Measurements from ENCODE around the gene ING3.

The ING3 gene

GRCh38 chr7:121000081-121000983 is 49.8 kb downstream of the ING3 start:
- no peak overlapping the region for H2BK15ac ChIP-seq (ENCODE audit: low read length)
- peak overlapping the region; percentile 25 for H2AFZ ChIP-seq (ENCODE audit: low read length)
- no peak overlapping the region for H2BK5ac ChIP-seq (ENCODE audit: low read length)
- H3K4me3 ChIP-seq (ENCODE audit: low read length in 2 of 2), result no peak overlapping the region
- no CpG with 5 or more reads among the region's 9 CpGs for WGBS, 2 donors (ENCODE audit: extremely low coverage in 2 of 2, insufficient read length in 2 of 2, insufficient replicate concordance in 1 of 2)
- H2BK12ac ChIP-seq (ENCODE audit: low read length), result no peak overlapping the region
- H2AK5ac ChIP-seq (ENCODE audit: low read depth, low read length), result no peak overlapping the region
- H3K79me1 ChIP-seq (ENCODE audit: low read depth, low read length), result no peaks in the 10 kb centered on the region
- no peak for DNase-seq (ENCODE audit: low spot score)
- H2BK120ac ChIP-seq (ENCODE audit: low read depth, low read length), result no peak overlapping the region
- no peak overlapping the region for H3K4ac ChIP-seq (ENCODE audit: low read length)
- no peak overlapping the region for H3K4me2 ChIP-seq (ENCODE audit: insufficient read depth, low read length, poor library complexity, severe bottlenecking)
- H4K91ac ChIP-seq (ENCODE audit: low read depth, low read length, poor library complexity), result no peak overlapping the region
- no peak overlapping the region for H3K14ac ChIP-seq (ENCODE audit: low read length)
- H3K36me3 ChIP-seq (replicated peaks in 1 of 2; ENCODE audit: control insufficient read depth in 2 of 2, insufficient read depth in 2 of 2, low read length in 2 of 2), result no peaks in the 10 kb centered on the region
- no peak overlapping the region for H3K9ac ChIP-seq (ENCODE audit: low read depth, low read length, poor library complexity)
- no peaks in the 10 kb centered on the region for H3K9me3 ChIP-seq (replicated peaks in 1 of 2; ENCODE audit: control insufficient read depth in 2 of 2, insufficient read depth in 1 of 2, low read depth in 1 of 2, low read length in 2 of 2)
- no peak overlapping the region for H3K23ac ChIP-seq (ENCODE audit: low read depth, low read length, poor library complexity)
- H3K27me3 ChIP-seq (ENCODE audit: control insufficient read depth in 3 of 3, insufficient read depth in 3 of 3, low read depth in 1 of 3, low read length in 3 of 3), result no peaks in the 10 kb centered on the region
- H3K27ac ChIP-seq (replicated peaks; ENCODE audit: low read length), result no peak overlapping the region
- no peak overlapping the region for H4K8ac ChIP-seq (ENCODE audit: low read depth, low read length)
- H3K18ac ChIP-seq (ENCODE audit: low read length), result no peak overlapping the region
- no peaks in the 10 kb centered on the region for H3K4me1 ChIP-seq (ENCODE audit: control insufficient read depth in 2 of 2, insufficient read depth in 1 of 2, low read depth in 1 of 2, low read length in 2 of 2)

GRCh38 chr7:121001234-121001906 is 50.8 kb downstream of the ING3 start:
- WGBS, 2 donors (ENCODE audit: extremely low coverage in 2 of 2, insufficient read length in 2 of 2, insufficient replicate concordance in 1 of 2), result no CpG with 5 or more reads among the region's 3 CpGs
- Histone ChIP-seq H2AFZ (ENCODE audit: low read length) (no peak overlapping the region), H4K8ac (ENCODE audit: low read depth, low read length) (no peak overlapping the region), H2BK15ac (ENCODE audit: low read length) (no peak overlapping the region), H2BK12ac (ENCODE audit: low read length) (no peak overlapping the region), H3K79me1 (ENCODE audit: low read depth, low read length) (no peaks in the 10 kb centered on the region), H3K4ac (ENCODE audit: low read length) (no peak overlapping the region), H3K27ac (replicated peaks; ENCODE audit: low read length) (no peak overlapping the region), H3K4me2 (ENCODE audit: insufficient read depth, low read length, poor library complexity, severe bottlenecking) (no peak overlapping the region), H3K23ac (ENCODE audit: low read depth, low read length, poor library complexity) (no peak overlapping the region), H3K36me3 (replicated peaks in 1 of 2; ENCODE audit: control insufficient read depth in 2 of 2, insufficient read depth in 2 of 2, low read length in 2 of 2) (no peaks in the 10 kb centered on the region), H3K9ac (ENCODE audit: low read depth, low read length, poor library complexity) (no peak overlapping the region), H3K14ac (ENCODE audit: low read length) (no peak overlapping the region), H3K4me3 (ENCODE audit: low read length in 2 of 2) (no peak overlapping the region), H3K9me3 (replicated peaks in 1 of 2; ENCODE audit: control insufficient read depth in 2 of 2, insufficient read depth in 1 of 2, low read depth in 1 of 2, low read length in 2 of 2) (no peaks in the 10 kb centered on the region), H3K27me3 (ENCODE audit: control insufficient read depth in 3 of 3, insufficient read depth in 3 of 3, low read depth in 1 of 3, low read length in 3 of 3) (no peaks in the 10 kb centered on the region), H2AK5ac (ENCODE audit: low read depth, low read length) (no peak overlapping the region), H3K4me1 (ENCODE audit: control insufficient read depth in 2 of 2, insufficient read depth in 1 of 2, low read depth in 1 of 2, low read length in 2 of 2) (no peaks in the 10 kb centered on the region), H3K18ac (ENCODE audit: low read length) (no peak overlapping the region), H4K91ac (ENCODE audit: low read depth, low read length, poor library complexity) (no peak overlapping the region), H2BK5ac (ENCODE audit: low read length) (no peak overlapping the region), H2BK120ac (ENCODE audit: low read depth, low read length) (no peak overlapping the region)
- DNase-seq (ENCODE audit: low spot score), result no peak

DNA sequence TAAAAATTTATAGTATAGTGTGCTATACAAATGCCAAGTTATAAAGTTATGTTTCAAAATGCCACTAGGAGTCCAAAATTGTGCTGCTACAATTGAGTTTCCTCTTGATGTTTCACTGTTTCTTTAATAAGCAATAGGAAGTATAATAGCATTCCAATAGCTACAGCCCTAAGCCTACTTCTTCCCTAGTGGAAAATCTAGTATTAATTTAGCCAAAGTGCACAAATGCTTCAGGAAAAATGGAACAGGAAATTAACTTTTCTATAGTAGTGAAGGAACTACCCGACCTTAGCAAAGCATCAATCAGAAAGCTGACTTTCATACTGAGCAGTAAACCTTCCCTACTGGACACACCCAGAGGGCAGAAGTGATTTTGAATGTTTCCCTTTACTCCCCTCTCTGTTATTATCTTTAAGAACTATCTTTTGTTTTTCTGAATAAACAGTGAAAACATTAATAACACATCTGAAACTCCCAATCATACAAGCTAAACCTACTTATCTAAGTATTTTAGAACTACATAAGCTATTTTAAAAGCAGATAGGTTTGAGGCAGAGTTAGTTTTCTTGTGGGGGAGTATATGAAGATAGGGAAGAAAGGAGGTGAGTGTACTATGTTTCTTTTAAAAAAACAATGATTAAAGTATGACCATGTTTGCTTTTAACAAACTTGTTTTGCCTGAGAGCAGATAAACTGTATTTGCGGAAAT is 51.6 kb downstream of the ING3 start:
- H3K9ac ChIP-seq (ENCODE audit: low read depth, low read length, poor library complexity), result no peak overlapping the region
- H2BK120ac ChIP-seq (ENCODE audit: low read depth, low read length), result no peak overlapping the region
- H2BK5ac ChIP-seq (ENCODE audit: low read length), result no peak overlapping the region
- no peak overlapping the region for H3K14ac ChIP-seq (ENCODE audit: low read length)
- no peak overlapping the region for H2AFZ ChIP-seq (ENCODE audit: low read length)
- no peak overlapping the region for H3K18ac ChIP-seq (ENCODE audit: low read length)
- H3K4ac ChIP-seq (ENCODE audit: low read length), result no peak overlapping the region
- DNase-seq (ENCODE audit: low spot score), result no peak
- H2BK12ac ChIP-seq (ENCODE audit: low read length), result no peak overlapping the region
- no peak overlapping the region for H2BK15ac ChIP-seq (ENCODE audit: low read length)
- no CpG with 5 or more reads among the region's 2 CpGs for WGBS, 2 donors (ENCODE audit: extremely low coverage in 2 of 2, insufficient read length in 2 of 2, insufficient replicate concordance in 1 of 2)
- peaks cover 0 to 4% of the 10 kb centered on the region in 2 donors for H3K4me1 ChIP-seq (ENCODE audit: control insufficient read depth in 2 of 2, insufficient read depth in 1 of 2, low read depth in 1 of 2, low read length in 2 of 2)
- H3K79me1 ChIP-seq (ENCODE audit: low read depth, low read length), result no peaks in the 10 kb centered on the region
- H3K27ac ChIP-seq (replicated peaks; ENCODE audit: low read length), result no peak overlapping the region
- H3K4me2 ChIP-seq (ENCODE audit: insufficient read depth, low read length, poor library complexity, severe bottlenecking), result no peak overlapping the region
- no peak overlapping the region for H2AK5ac ChIP-seq (ENCODE audit: low read depth, low read length)
- H3K4me3 ChIP-seq (ENCODE audit: low read length in 2 of 2), result no peak overlapping the region
- H3K9me3 ChIP-seq (replicated peaks in 1 of 2; ENCODE audit: control insufficient read depth in 2 of 2, insufficient read depth in 1 of 2, low read depth in 1 of 2, low read length in 2 of 2), result no peaks in the 10 kb centered on the region
- no peaks in the 10 kb centered on the region for H3K36me3 ChIP-seq (replicated peaks in 1 of 2; ENCODE audit: control insufficient read depth in 2 of 2, insufficient read depth in 2 of 2, low read length in 2 of 2)
- no peaks in the 10 kb centered on the region for H3K27me3 ChIP-seq (ENCODE audit: control insufficient read depth in 3 of 3, insufficient read depth in 3 of 3, low read depth in 1 of 3, low read length in 3 of 3)
- no peak overlapping the region for H4K91ac ChIP-seq (ENCODE audit: low read depth, low read length, poor library complexity)
- H3K23ac ChIP-seq (ENCODE audit: low read depth, low read length, poor library complexity), result no peak overlapping the region
- H4K8ac ChIP-seq (ENCODE audit: low read depth, low read length), result no peak overlapping the region

DNA sequence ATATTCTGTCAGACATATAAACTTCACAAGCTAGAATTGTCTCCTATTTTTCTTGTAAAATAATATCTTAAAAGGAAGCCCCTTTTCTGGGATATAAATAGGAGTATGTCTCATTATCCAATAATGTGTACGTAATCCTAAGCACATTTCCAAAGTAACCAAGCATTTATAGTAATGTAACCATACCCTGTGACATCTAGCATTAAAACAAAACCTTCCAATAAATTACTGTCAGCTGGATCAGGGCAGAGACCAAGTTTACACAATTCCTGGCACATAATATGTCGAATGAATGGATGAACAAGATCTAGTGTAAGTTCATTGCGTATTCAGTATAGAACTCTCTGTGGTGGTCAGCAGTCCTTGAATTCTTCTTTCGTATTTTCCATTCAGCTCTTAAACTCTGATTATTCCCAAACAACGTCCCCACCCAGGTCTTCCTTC is 52.2 kb downstream of the ING3 start:
- Histone ChIP-seq H2BK15ac (ENCODE audit: low read length) (no peak overlapping the region), H2AFZ (ENCODE audit: low read length) (no peak overlapping the region), H2BK12ac (ENCODE audit: low read length) (no peak overlapping the region), H3K18ac (ENCODE audit: low read length) (no peak overlapping the region), H4K91ac (ENCODE audit: low read depth, low read length, poor library complexity) (no peak overlapping the region), H3K27ac (replicated peaks; ENCODE audit: low read length) (no peak overlapping the region), H3K14ac (ENCODE audit: low read length) (no peak overlapping the region), H3K9ac (ENCODE audit: low read depth, low read length, poor library complexity) (no peak overlapping the region), H3K79me1 (ENCODE audit: low read depth, low read length) (no peaks in the 10 kb centered on the region), H2BK120ac (ENCODE audit: low read depth, low read length) (no peak overlapping the region), H3K4ac (ENCODE audit: low read length) (no peak overlapping the region), H3K36me3 (replicated peaks in 1 of 2; ENCODE audit: control insufficient read depth in 2 of 2, insufficient read depth in 2 of 2, low read length in 2 of 2) (no peaks in the 10 kb centered on the region), H2BK5ac (ENCODE audit: low read length) (no peak overlapping the region), H4K8ac (ENCODE audit: low read depth, low read length) (no peak overlapping the region), H3K9me3 (replicated peaks in 1 of 2; ENCODE audit: control insufficient read depth in 2 of 2, insufficient read depth in 1 of 2, low read depth in 1 of 2, low read length in 2 of 2) (no peaks in the 10 kb centered on the region), H3K23ac (ENCODE audit: low read depth, low read length, poor library complexity) (no peak overlapping the region), H2AK5ac (ENCODE audit: low read depth, low read length) (no peak overlapping the region), H3K4me2 (ENCODE audit: insufficient read depth, low read length, poor library complexity, severe bottlenecking) (no peak overlapping the region), H3K4me1 (ENCODE audit: control insufficient read depth in 2 of 2, insufficient read depth in 1 of 2, low read depth in 1 of 2, low read length in 2 of 2) (peaks cover 0 to 4% of the 10 kb centered on the region in 2 donors), H3K27me3 (ENCODE audit: control insufficient read depth in 3 of 3, insufficient read depth in 3 of 3, low read depth in 1 of 3, low read length in 3 of 3) (no peaks in the 10 kb centered on the region), H3K4me3 (ENCODE audit: low read length in 2 of 2) (no peak overlapping the region)
- WGBS, 2 donors (ENCODE audit: extremely low coverage in 2 of 2, insufficient read length in 2 of 2, insufficient replicate concordance in 1 of 2), result no CpG with 5 or more reads among the region's 5 CpGs
- no peak for DNase-seq (ENCODE audit: low spot score)

Data from neuronal stem cell (in vitro differentiated cells).